GM12874 (cell line): ENCODE data around the gene TEX12.
A peak's percentile ranks its signal among the peaks of the same experiment; 100 is the strongest.

Experiments
- CTCF ChIP-seq: IDR thresholded peaks from 2 replicates; pipeline ENCODE4 v1.5.1; 2011; ENCODE audit warnings: low read depth, mild to moderate bottlenecking, control low read depth, low read length, moderate library complexity; ENCODE audit not compliant: insufficient read depth

Gene TEX12

GRCh38 chr11:112166562-112166961, 610 bp upstream of the TEX12 start:
- TF ChIP-seq CTCF, result no peak

GRCh38 chr11:112172362-112172994, 5.3 kb downstream of the TEX12 start:
- no peak for TF ChIP-seq CTCF

- no peak for TF ChIP-seq CTCF
These were observed 6.0 kb downstream of the TEX12 start for GRCh38 chr11:112173152-112173551.

- TF ChIP-seq CTCF, result peak; percentile 76
These were observed 7.8 kb downstream of the TEX12 start, which contains the start of gene BCO2 for GRCh38 chr11:112174789-112175598. BCO2 (plus strand) TSS chr11:112175512; CDS start chr11:112175602, 90 bp downstream.

- no peak for TF ChIP-seq CTCF
These were observed 8.4 kb downstream of the TEX12 start for GRCh38 chr11:112175599-112175952.

- TF ChIP-seq CTCF, result no peak
These were observed 8.9 kb downstream of the TEX12 start for GRCh38 chr11:112176077-112176476.

GRCh38 chr11:112177589-112177988, 10.4 kb downstream of the TEX12 start:
- TF ChIP-seq CTCF, result no peak
